ENCODE data around the gene ZNF530. TPM values are rescaled to one million over a fixed set of nuclear protein-coding genes. Genes with fewer than 3 reads are reported as not detected.

ZNF530 gene
- polyA plus RNA-seq, 3 donors from 2014 or later = 2.9 to 8.0 (median 5.2) TPM

Other genes starting within 250 kb of the ZNF530 start
- gene ZNF304, start 248.6 kb upstream of the ZNF530 start, polyA plus RNA-seq = 1 to 10 TPM; 1.2 to 3.7 (median 2.0) TPM
- 10 to 100 TPM; 22.4 to 33.6 (median 30.9) TPM for gene TRAPPC2B, start 236.3 kb upstream of the ZNF530 start, polyA plus RNA-seq
- gene ZNF547, start 236.3 kb upstream of the ZNF530 start, polyA plus RNA-seq = 1 to 10 TPM in 1 of 3 donors, under 1 TPM in 2; 0.54 to 2.1 (median 0.61) TPM
- 10 to 100 TPM; 13.4 to 16.1 (median 15.9) TPM for gene ZNF548, start 210.0 kb upstream of the ZNF530 start, polyA plus RNA-seq
- gene ZNF17, start 188.7 kb upstream of the ZNF530 start, polyA plus RNA-seq = 1 to 10 TPM; 4.2 to 5.4 (median 4.3) TPM
- 10 to 100 TPM in 2 of 3 donors, 1 to 10 TPM in 1; 4.1 to 41.0 (median 27.0) TPM for gene ZNF749, start 164.6 kb upstream of the ZNF530 start, polyA plus RNA-seq
- gene VN1R1, start 142.7 kb upstream of the ZNF530 start, polyA plus RNA-seq = not detected
- gene ZNF772, start 122.3 kb upstream of the ZNF530 start, polyA plus RNA-seq = 1 to 10 TPM in 2 of 3 donors, not detected in 1; 2.2 to 2.3 TPM
- 1 to 10 TPM; 1.4 to 5.8 (median 2.1) TPM for gene ZNF419, start 112.1 kb upstream of the ZNF530 start, polyA plus RNA-seq
- 10 to 100 TPM in 1 of 3 donors, 1 to 10 TPM in 2; 3.1 to 14.1 (median 3.3) TPM for gene ZNF773, start 99.9 kb upstream of the ZNF530 start, polyA plus RNA-seq
- 1 to 10 TPM; 3.1 to 7.1 (median 6.9) TPM for gene ZNF549, start 72.5 kb upstream of the ZNF530 start, polyA plus RNA-seq
- gene ZNF550, start 40.0 kb upstream of the ZNF530 start, polyA plus RNA-seq = 1 to 10 TPM; 1.5 to 7.9 (median 5.3) TPM
- 1 to 10 TPM; 3.2 to 6.2 (median 4.1) TPM for gene ZNF416, start 21.0 kb upstream of the ZNF530 start, polyA plus RNA-seq
- 1 to 10 TPM; 4.0 to 8.9 (median 5.5) TPM for gene ZIK1, start 15.7 kb upstream of the ZNF530 start, polyA plus RNA-seq
- gene ZNF134, start 14.4 kb downstream of the ZNF530 start, polyA plus RNA-seq = 10 to 100 TPM; 12.8 to 13.9 (median 13.1) TPM
- gene ZNF211, start 33.3 kb downstream of the ZNF530 start, polyA plus RNA-seq = 10 to 100 TPM; 10.2 to 26.4 (median 20.5) TPM
- under 1 TPM in 1 of 3 donors, not detected in 2; 0.27 TPM for gene ZSCAN4, start 69.0 kb downstream of the ZNF530 start, polyA plus RNA-seq
- gene ZNF551, start 82.1 kb downstream of the ZNF530 start, polyA plus RNA-seq = 1 to 10 TPM; 5.6 to 6.9 (median 6.0) TPM
- gene ZNF154, start 109.3 kb downstream of the ZNF530 start, polyA plus RNA-seq = 1 to 10 TPM; 1.6 to 4.2 (median 3.2) TPM
- 10 to 100 TPM; 13.5 to 21.8 (median 18.0) TPM for gene ZNF671, start 127.7 kb downstream of the ZNF530 start, polyA plus RNA-seq
- 1 to 10 TPM; 5.0 to 7.3 (median 5.9) TPM for gene ZNF776, start 146.9 kb downstream of the ZNF530 start, polyA plus RNA-seq
- 10 to 100 TPM in 2 of 3 donors, 1 to 10 TPM in 1; 8.1 to 14.6 (median 10.4) TPM for gene ZNF586, start 169.8 kb downstream of the ZNF530 start, polyA plus RNA-seq
- gene ZNF552, start 215.0 kb downstream of the ZNF530 start, polyA plus RNA-seq = 1 to 10 TPM; 4.4 to 6.7 (median 5.2) TPM
- 1 to 10 TPM in 2 of 3 donors, not detected in 1; 1.3 to 1.4 TPM for gene ZNF587B, start 230.4 kb downstream of the ZNF530 start, polyA plus RNA-seq
- 1 to 10 TPM in 2 of 3 donors, not detected in 1; 1.9 to 8.1 TPM for gene ZNF587, start 250.0 kb downstream of the ZNF530 start, polyA plus RNA-seq